Central memory CD4-positive, alpha-beta T cell (primary cell): ENCODE results near the gene GNG4.
A peak's percentile ranks its signal among the peaks of the same experiment; 100 is the strongest.
"Not testable (repeated sequence)": the region's sequence is repeated elsewhere in the genome, so short reads cannot be mapped to it uniquely, and the experiment has no call there.

Source experiments
- DNase-seq: peaks from one replicate; pipeline ENCODE4 v3.0.0; 2022

GNG4 gene

GRCh38 chr1:235648954-235649367 is 623 bp downstream of the GNG4 start:
- peak; percentile 59 for DNase-seq

GRCh38 chr1:235648407-235648907 is 1.1 kb downstream of the GNG4 start:
- DNase-seq = no peak

- not testable (repeated sequence) for DNase-seq
Observed at GRCh38 chr1:235647537-235647936, 2.0 kb downstream of the GNG4 start.

GRCh38 chr1:235646463-235646862 is 3.1 kb downstream of the GNG4 start:
- no peak for DNase-seq

- DNase-seq = no peak
Observed at GRCh38 chr1:235644693-235645305, 4.8 kb downstream of the GNG4 start.

- no peak for DNase-seq
Observed at GRCh38 chr1:235643837-235644692, 5.5 kb downstream of the GNG4 start.

- no peak for DNase-seq
Observed at GRCh38 chr1:235642943-235643371, 6.6 kb downstream of the GNG4 start.

GRCh38 chr1:235642011-235642942 is 7.3 kb downstream of the GNG4 start:
- DNase-seq = peak; percentile 79

- DNase-seq = no peak
Observed at GRCh38 chr1:235640580-235640979, 9.0 kb downstream of the GNG4 start.

GRCh38 chr1:235639226-235640205 is 10.1 kb downstream of the GNG4 start:
- no peak for DNase-seq

GRCh38 chr1:235638612-235639011 is 11.0 kb downstream of the GNG4 start:
- not testable (repeated sequence) for DNase-seq

- no peak for DNase-seq
Observed at GRCh38 chr1:235637756-235638534, 11.6 kb downstream of the GNG4 start.

- DNase-seq = no peak
Observed at GRCh38 chr1:235635938-235636662, 13.5 kb downstream of the GNG4 start.

GRCh38 chr1:235632506-235633401 is 16.8 kb downstream of the GNG4 start:
- DNase-seq = no peak

GRCh38 chr1:235631816-235632215 is 17.8 kb downstream of the GNG4 start:
- DNase-seq = no peak

- no peak for DNase-seq
Observed at GRCh38 chr1:235628316-235629005, 21.1 kb downstream of the GNG4 start.

GRCh38 chr1:235625831-235626230 is 23.8 kb downstream of the GNG4 start:
- DNase-seq = no peak

GRCh38 chr1:235625340-235625739 is 24.2 kb downstream of the GNG4 start:
- DNase-seq = no peak
